Endothelial cell of hepatic sinusoid (primary cell): ENCODE data around the gene EFTUD2.
"Not testable (repeated sequence)": the region's sequence is repeated elsewhere in the genome, so short reads cannot be mapped to it uniquely, and the experiment has no call there.

Source experiments
- in situ Hi-C: cut with HindIII; loops from 2 replicates; pipeline ENCODE4 v1.10.0; 2017; ENCODE audit warnings: low sequenced_read_pairs

EFTUD2 gene

GRCh38 chr17:44820631-44821212 lies 78.5 kb downstream of the EFTUD2 start:
- in situ Hi-C loops: no loop called here

GRCh38 chr17:44818508-44818907 lies 80.7 kb downstream of the EFTUD2 start:
- in situ Hi-C loops: not testable (repeated sequence)

GRCh38 chr17:44812263-44812662 lies 87.0 kb downstream of the EFTUD2 start:
- in situ Hi-C loops: no loop called here

GRCh38 chr17:44808656-44809388 lies 90.4 kb downstream of the EFTUD2 start:
- in situ Hi-C loops: not testable (repeated sequence)

GRCh38 chr17:44808156-44808555 lies 91.1 kb downstream of the EFTUD2 start:
- in situ Hi-C loops: no loop called here

GRCh38 chr17:44807817-44808155 lies 91.5 kb downstream of the EFTUD2 start:
- in situ Hi-C loops: no loop called here

- in situ Hi-C loops: no loop called here
Measured at GRCh38 chr17:44807093-44807816, 92.0 kb downstream of the EFTUD2 start.

GRCh38 chr17:44804302-44805089 lies 94.7 kb downstream of the EFTUD2 start:
- in situ Hi-C loops: no loop called here

- in situ Hi-C loops: no loop called here
Measured at GRCh38 chr17:44801880-44802279, 97.4 kb downstream of the EFTUD2 start.
